ENCODE data around the gene VPS51. TPM values are rescaled to one million over a fixed set of nuclear protein-coding genes. Genes with fewer than 3 reads are reported as not detected.

The VPS51 gene
- total and polyA plus RNA-seq, 2 of the 13 experiments (the other 11 are each of a cell fraction or from before 2014, with no cell fraction given), result 76.3 to 90.6 TPM

DNA sequence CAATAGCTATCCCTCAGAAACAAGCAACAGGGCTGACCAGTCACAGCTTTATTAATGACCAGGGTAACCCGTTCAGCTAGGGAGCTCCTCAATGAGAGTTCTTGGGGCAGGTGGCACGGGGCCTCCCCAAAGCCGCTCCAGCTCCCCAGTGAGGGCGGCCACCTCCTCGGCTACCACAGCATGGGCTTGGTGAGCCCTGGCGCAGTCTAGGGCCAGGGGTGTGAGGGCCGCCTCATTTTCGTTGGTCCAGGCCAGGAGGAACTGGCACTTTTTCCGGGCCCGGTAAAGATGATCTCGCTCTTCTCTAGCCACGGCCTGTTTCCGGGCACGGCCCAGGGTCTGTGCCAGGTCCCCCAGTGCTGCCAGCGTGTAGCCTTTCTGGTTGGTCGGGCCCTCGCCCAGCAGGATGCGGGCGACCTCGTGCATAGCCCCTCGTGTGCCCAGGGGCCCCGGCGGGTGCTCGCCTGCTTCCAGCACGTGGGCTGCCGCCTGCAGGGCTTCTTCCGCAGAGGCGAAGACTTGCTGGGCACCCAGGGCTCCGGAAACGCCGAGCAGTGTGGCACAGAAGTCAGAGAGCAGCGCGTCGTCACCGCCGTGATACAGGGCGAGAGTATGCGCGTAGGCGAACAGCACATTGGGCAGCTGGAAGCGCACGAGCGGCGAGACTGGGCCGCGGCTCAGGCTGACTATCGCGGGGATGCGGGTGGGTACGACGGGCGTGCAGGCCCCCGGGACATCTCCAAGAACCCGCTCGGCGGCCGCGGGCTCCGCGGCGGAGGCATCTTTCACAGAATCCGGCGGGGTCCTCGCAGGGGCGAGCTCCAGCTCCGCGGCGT, 20.6 kb downstream of the VPS51 start (continued):
- TF ChIP-seq CENPT (CRISPR knock-in tag; IDR thresholded peaks at IDR 0.05; ENCODE audit: low read depth) (peak; percentile 79), ZNF547 (CRISPR knock-in tag; IDR thresholded peaks at IDR 0.05) (no peak), TERF1 (CRISPR knock-in tag; IDR thresholded peaks at IDR 0.05) (0 out of 2 replicates have a peak, but pooled peaks have one; percentile 69), NFE2L2 (IDR thresholded peaks at IDR 0.05; ENCODE audit: low read length) (no peak), E2F2 (CRISPR knock-in tag; IDR thresholded peaks at IDR 0.05; ENCODE audit: borderline replicate concordance) (no peak), PITX1 (CRISPR knock-in tag; IDR thresholded peaks at IDR 0.05) (no peak), TARDBP (CRISPR knock-in tag; IDR thresholded peaks at IDR 0.05) (no peak), PAF1 (CRISPR knock-in tag; IDR thresholded peaks at IDR 0.05) (peak; percentile 71; the same call in 1 of the 2 replicates), ARID4A (CRISPR knock-in tag; IDR thresholded peaks at IDR 0.05; ENCODE audit: borderline replicate concordance) (no peak), ZSCAN9 (CRISPR knock-in tag; IDR thresholded peaks at IDR 0.05; ENCODE audit: borderline replicate concordance) (0 out of 2 replicates have a peak, but pooled peaks have one; percentile 14), KDM2A (CRISPR knock-in tag; IDR thresholded peaks at IDR 0.05; ENCODE audit: borderline replicate concordance, low read depth) (peak; percentile 1; the same call in 1 of the 2 replicates), TBX2 (CRISPR knock-in tag; IDR thresholded peaks at IDR 0.05; ENCODE audit: borderline replicate concordance) (no peak)
